ENCODE results near the gene TNFRSF13B.
"Not testable (repeated sequence)": the region's sequence is repeated elsewhere in the genome, so short reads cannot be mapped to it uniquely, and the experiment has no call there.

Gene TNFRSF13B

DNA sequence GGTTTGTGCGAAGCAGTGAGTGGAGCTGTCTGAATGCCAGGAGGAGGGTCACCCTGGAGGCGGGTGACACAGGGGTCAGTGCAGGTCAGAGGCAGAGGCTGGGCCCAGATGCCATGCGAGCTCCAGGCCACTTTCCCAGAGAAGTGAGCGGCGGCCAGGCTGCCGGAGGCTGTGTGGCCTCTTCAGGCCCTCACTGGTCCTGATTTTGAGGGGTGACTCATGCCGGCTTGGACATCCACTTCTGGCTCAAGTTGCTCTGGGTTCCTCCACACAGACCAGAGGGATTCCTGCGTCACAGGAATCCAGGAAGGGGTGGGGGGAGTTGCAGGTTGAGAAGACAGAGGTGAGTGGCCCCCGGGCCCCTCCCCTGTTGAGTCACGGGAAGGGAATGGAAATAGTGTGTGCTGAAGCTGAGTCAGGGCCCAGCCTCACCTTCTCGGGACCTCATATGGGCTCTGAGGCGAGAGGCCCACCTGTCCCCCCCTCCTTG, 38.7 kb upstream of the TNFRSF13B start:
- not testable (repeated sequence) for DNase-seq (ENCODE audit: low read depth); H3K4me3 ChIP-seq (ENCODE audit: low read depth, low read length)

GRCh38 chr17:17009972-17010371, 38.1 kb upstream of the TNFRSF13B start:
- DNase-seq (ENCODE audit: low read depth): not testable (repeated sequence)

DNA sequence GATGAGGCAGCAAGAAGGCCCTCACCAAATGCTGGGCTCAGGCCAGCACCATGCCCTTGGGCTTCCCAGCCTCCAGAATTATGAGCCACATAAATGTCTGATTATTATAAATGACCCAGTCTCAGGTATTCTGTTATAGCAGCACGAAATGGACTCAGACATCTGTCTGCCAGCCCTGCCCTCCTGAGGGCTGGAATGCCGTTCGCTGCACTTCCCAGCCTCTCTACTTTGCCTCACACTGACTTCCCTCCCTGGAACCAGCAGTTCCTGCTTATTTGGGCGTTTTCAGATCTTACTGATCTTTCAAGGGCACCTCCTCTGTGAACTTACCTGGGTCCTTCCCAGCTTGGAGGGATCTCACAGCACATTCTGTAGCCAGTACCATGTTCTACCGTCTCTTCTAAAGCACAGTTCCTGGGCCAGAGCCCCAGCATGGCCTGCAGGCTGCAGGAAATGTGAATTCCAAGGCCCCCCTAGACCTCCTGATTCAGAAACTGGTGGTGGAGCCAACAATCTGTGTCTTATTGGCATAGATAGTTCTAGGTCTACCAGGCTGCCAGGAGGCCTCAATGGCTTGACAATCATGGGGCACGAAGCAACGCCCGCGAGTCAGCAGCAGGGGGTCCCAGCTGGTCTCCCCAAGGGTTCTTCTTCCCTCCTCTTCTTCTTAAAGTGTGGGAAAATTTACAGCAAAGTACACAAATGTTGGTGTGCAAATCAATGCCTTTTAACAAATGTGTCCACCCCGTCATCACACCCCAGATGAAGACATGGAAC, 36.9 kb upstream of the TNFRSF13B start:
- H3K4me3 ChIP-seq (ENCODE audit: low read depth, low read length); DNase-seq (ENCODE audit: low read depth): not testable (repeated sequence)

More at GRCh38 chr17:17009972-17010371, 38.1 kb upstream of the TNFRSF13B start:
- not testable (repeated sequence) for H3K4me3 ChIP-seq (ENCODE audit: low read depth, low read length)

GRCh38 chr17:17007891-17008290, 36.0 kb upstream of the TNFRSF13B start:
- not testable (repeated sequence) for DNase-seq (ENCODE audit: low read depth)

GRCh38 chr17:17004997-17005614, 33.2 kb upstream of the TNFRSF13B start:
- not testable (repeated sequence) for H3K4me3 ChIP-seq (ENCODE audit: low read depth, low read length); DNase-seq (ENCODE audit: low read depth)

More at GRCh38 chr17:17007891-17008290, 36.0 kb upstream of the TNFRSF13B start:
- not testable (repeated sequence) for H3K4me3 ChIP-seq (ENCODE audit: low read depth, low read length)

- TF ChIP-seq POLR2A (IDR thresholded peaks at IDR 0.05; ENCODE audit: extremely low read depth, insufficient read length): no peak
- TF ChIP-seq MAX (IDR thresholded peaks at IDR 0.05; ENCODE audit: low read depth, low read length): no peak
- TF ChIP-seq, protein P1, sequence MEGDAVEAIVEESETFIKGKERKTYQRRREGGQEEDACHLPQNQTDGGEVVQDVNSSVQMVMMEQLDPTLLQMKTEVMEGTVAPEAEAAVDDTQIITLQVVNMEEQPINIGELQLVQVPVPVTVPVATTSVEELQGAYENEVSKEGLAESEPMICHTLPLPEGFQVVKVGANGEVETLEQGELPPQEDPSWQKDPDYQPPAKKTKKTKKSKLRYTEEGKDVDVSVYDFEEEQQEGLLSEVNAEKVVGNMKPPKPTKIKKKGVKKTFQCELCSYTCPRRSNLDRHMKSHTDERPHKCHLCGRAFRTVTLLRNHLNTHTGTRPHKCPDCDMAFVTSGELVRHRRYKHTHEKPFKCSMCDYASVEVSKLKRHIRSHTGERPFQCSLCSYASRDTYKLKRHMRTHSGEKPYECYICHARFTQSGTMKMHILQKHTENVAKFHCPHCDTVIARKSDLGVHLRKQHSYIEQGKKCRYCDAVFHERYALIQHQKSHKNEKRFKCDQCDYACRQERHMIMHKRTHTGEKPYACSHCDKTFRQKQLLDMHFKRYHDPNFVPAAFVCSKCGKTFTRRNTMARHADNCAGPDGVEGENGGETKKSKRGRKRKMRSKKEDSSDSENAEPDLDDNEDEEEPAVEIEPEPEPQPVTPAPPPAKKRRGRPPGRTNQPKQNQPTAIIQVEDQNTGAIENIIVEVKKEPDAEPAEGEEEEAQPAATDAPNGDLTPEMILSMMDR (IDR thresholded peaks at IDR 0.05; ENCODE audit: low read depth, low read length): no peak
- TF ChIP-seq MYC (IDR thresholded peaks at IDR 0.05; ENCODE audit: low read depth, low read length): no peak
- no peak for DNase-seq (ENCODE audit: low read depth)
- H3K4me3 ChIP-seq (ENCODE audit: low read depth, low read length): no peak overlapping the region
These were observed 32.5 kb upstream of the TNFRSF13B start for GRCh38 chr17:17004251-17004996.

GRCh38 chr17:17002731-17003715, 31.1 kb upstream of the TNFRSF13B start:
- H3K4me3 ChIP-seq (ENCODE audit: low read depth, low read length); DNase-seq (ENCODE audit: low read depth): not testable (repeated sequence)

DNA sequence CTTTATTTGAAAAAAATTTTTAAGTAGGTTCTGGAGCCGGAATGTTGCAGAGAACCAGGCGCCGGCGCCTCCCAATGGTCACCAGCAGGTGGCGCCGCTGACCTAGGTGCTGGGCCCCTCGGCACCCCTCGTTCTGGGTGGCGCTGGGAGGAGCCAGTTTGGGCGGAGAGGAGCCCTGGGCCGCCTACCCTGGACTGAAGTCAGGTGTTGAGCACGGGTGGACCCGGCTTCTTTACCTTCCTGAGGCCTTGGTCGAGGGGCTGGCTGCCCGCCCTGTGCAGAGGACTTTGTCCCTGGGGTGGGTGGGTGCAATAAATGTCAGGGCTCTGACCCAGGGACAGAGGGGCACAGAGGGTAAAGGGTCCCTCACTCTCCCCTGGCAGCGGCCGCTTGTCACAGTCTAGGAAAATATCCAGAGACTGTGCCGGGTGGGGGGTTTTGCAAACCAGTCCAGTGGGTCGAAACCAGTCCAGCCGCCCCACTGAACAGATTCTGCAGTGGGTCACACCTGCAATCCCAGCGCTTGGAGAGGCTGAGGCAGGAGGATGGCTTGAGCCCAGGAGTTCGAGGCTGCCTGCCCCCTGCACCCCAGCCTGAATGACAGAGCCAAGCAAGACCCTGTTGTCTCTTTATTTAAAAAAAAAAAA, 30.1 kb upstream of the TNFRSF13B start:
- no peak overlapping the region for H3K4me3 ChIP-seq (ENCODE audit: low read depth, low read length)
- DNase-seq (ENCODE audit: low read depth): peak; percentile 79
- TF ChIP-seq MAX (IDR thresholded peaks at IDR 0.05; ENCODE audit: low read depth, low read length) (peak; percentile 14; the same call in 1 of the 2 replicates), POLR2A (IDR thresholded peaks at IDR 0.05; ENCODE audit: extremely low read depth, insufficient read length) (no peak), MYC (IDR thresholded peaks at IDR 0.05; ENCODE audit: low read depth, low read length) (no peak)
- TF ChIP-seq, protein P1 (IDR thresholded peaks at IDR 0.05; ENCODE audit: low read depth, low read length): peak; percentile 96
